Gastroesophageal sphincter (tissue), 4 donors: ENCODE measurements around the gene FREM2. TPM values are rescaled to one million over a fixed set of nuclear protein-coding genes. Genes with fewer than 3 reads are reported as not detected.

Experiments
- ATAC-seq: fragments of 150-250 bp; one replicate; pipeline ENCODE4 v1.9.1; 2016; ENCODE audit warnings: mild to moderate bottlenecking, moderate library complexity
- H3K27ac ChIP-seq, 4 donors: fragments of 200-600 bp; sonication (generic) in 3 of 4; 1 replicate in 3 of 4; 2 replicates in 1 of 4; pipeline ENCODE4 v1.5.1; 2016 to 2019
- H3K27me3 ChIP-seq: fragments of 200-600 bp; sonication (generic); one replicate; pipeline ENCODE4 v1.5.1; 2019
- H3K36me3 ChIP-seq, 2 donors: fragments of 200-600 bp; sonication (generic); one replicate each; pipeline ENCODE4 v1.5.1; 2019; ENCODE audit warnings: control low read depth in 1 of 2
- H3K4me1 ChIP-seq, 3 donors: fragments of 200-600 bp; sonication (generic); 1 replicate in 2 of 3; 2 replicates in 1 of 3; pipeline ENCODE4 v1.5.1; 2016 to 2019; ENCODE audit warnings: control low read depth in 2 of 3
- H3K4me3 ChIP-seq, 2 donors: fragments of 200-600 bp; sonication (generic); one replicate each; pipeline ENCODE4 v1.5.1; 2019; ENCODE audit warnings: mild to moderate bottlenecking in 1 of 2, moderate library complexity in 1 of 2
- H3K9me3 ChIP-seq, 3 donors: fragments of 200-600 bp; sonication (generic); one replicate each; pipeline ENCODE4 v1.5.1; 2017 to 2019; ENCODE audit warnings: control low read depth in 2 of 3
- CTCF ChIP-seq, 4 experiments: fragments of 200-600 bp in 2 of 4; fragments of 450-650 bp in 2 of 4; sonication (generic) in 1 of 4; IDR thresholded peaks; one replicate each; pipeline ENCODE4 v1.5.1; 2017 to 2019; ENCODE audit warnings: antibody characterized with exemption in 4 of 4, mild to moderate bottlenecking in 2 of 4, moderate library complexity in 2 of 4
- EP300 ChIP-seq: sonication (generic); formaldehyde crosslinking; IDR thresholded peaks from one replicate; pipeline ENCODE4 v1.6.1; 2017; ENCODE audit warnings: antibody characterized with exemption, mild to moderate bottlenecking
- POLR2A ChIP-seq, 2 donors: fragments of 450-650 bp; IDR thresholded peaks; one replicate each; pipeline ENCODE4 v1.6.1; 2017; ENCODE audit warnings: antibody characterized with exemption in 2 of 2, mild to moderate bottlenecking in 2 of 2, moderate library complexity in 1 of 2
- POLR2AphosphoS5 ChIP-seq: sonication (generic); formaldehyde crosslinking; IDR thresholded peaks from one replicate; pipeline ENCODE4 v1.6.1; 2017; ENCODE audit warnings: antibody characterized with exemption
- WGBS, 2 donors: methylation state at CpG; one replicate each; pipeline ENCODE4 v1.1.5; 2018; ENCODE audit warnings: low coverage in 1 of 2; 5-methylcytosine and 5-hydroxymethylcytosine counted together
- total RNA-seq, 4 donors: library from RNA; depleted of rRNA; stranded (reverse); fragments of >200 nt; gene quantifications; one replicate each; pipeline ENCODE4 v1.1.0, GENCODE V29; 2016

FREM2 gene
- total RNA-seq, 4 donors from 2014 or later = 0.19 to 0.40 (median 0.27) TPM; not detected in 1

GRCh38 chr13:38844581-38844980 lies 157.7 kb downstream of the FREM2 start:
- Histone ChIP-seq H3K4me1 (no peaks in the 10 kb centered on the region), H3K9me3 (no peaks in the 10 kb centered on the region), H3K27ac (no peak overlapping the region), H3K27me3 (no peaks in the 10 kb centered on the region), H3K36me3 (no peaks in the 10 kb centered on the region), H3K4me3 (no peak overlapping the region)
- TF ChIP-seq CTCF (IDR thresholded peaks at IDR 0.05) = no peak
- TF ChIP-seq POLR2A (IDR thresholded peaks at IDR 0.05) = no peak
- no peak for TF ChIP-seq POLR2AphosphoS5
- WGBS, 2 donors = 100% methylated on average over 1 of the region's 1 CpG; no CpG with 5 or more reads in 1 of the 2 donors
- ATAC-seq = no peak

- H3K4me1 ChIP-seq = no peaks in the 10 kb centered on the region
- 81 to 84% methylated on average over 5 to 7 of the region's 7 CpGs for WGBS, 2 donors
Measured at GRCh38 chr13:38848360-38848759, 161.5 kb downstream of the FREM2 start.

GRCh38 chr13:38849315-38849714 lies 162.4 kb downstream of the FREM2 start:
- no peak for ATAC-seq
- Histone ChIP-seq H3K9me3 (no peaks in the 10 kb centered on the region), H3K4me1 (no peaks in the 10 kb centered on the region), H3K36me3 (no peaks in the 10 kb centered on the region), H3K27me3 (no peaks in the 10 kb centered on the region), H3K4me3 (no peak overlapping the region), H3K27ac (no peak overlapping the region)
- no peak for TF ChIP-seq EP300
- no peak for TF ChIP-seq CTCF (IDR thresholded peaks at IDR 0.05)
- TF ChIP-seq POLR2A (IDR thresholded peaks at IDR 0.05) = no peak
- no peak for TF ChIP-seq POLR2AphosphoS5
- WGBS, 2 donors = 61 to 87% methylated on average over 3 of the region's 4 CpGs

More at GRCh38 chr13:38848360-38848759, 161.5 kb downstream of the FREM2 start:
- H3K27me3 ChIP-seq = no peaks in the 10 kb centered on the region
- no peaks in the 10 kb centered on the region for H3K9me3 ChIP-seq
- H3K36me3 ChIP-seq = no peaks in the 10 kb centered on the region
- H3K4me3 ChIP-seq = no peak overlapping the region
- TF ChIP-seq POLR2A (IDR thresholded peaks at IDR 0.05) (no peak), POLR2AphosphoS5 (no peak), CTCF (IDR thresholded peaks at IDR 0.05) (no peak), EP300 (no peak)
- H3K27ac ChIP-seq = no peak overlapping the region
- no peak for ATAC-seq

- ATAC-seq = no peak
- Histone ChIP-seq H3K36me3 (no peaks in the 10 kb centered on the region), H3K27ac (no peak overlapping the region), H3K4me1 (no peaks in the 10 kb centered on the region), H3K4me3 (no peak overlapping the region), H3K9me3 (no peaks in the 10 kb centered on the region), H3K27me3 (no peaks in the 10 kb centered on the region)
- TF ChIP-seq POLR2AphosphoS5 (no peak), EP300 (no peak), POLR2A (IDR thresholded peaks at IDR 0.05) (no peak), CTCF (IDR thresholded peaks at IDR 0.05) (no peak)
- WGBS, 2 donors = 80% methylated on average over 5 of the region's 5 CpGs; no CpG with 5 or more reads in 1 of the 2 donors
Measured at GRCh38 chr13:38850868-38851626, 164.2 kb downstream of the FREM2 start.

- ATAC-seq = no peak
- Histone ChIP-seq H3K9me3 (no peaks in the 10 kb centered on the region), H3K4me3 (no peak overlapping the region), H3K27ac (no peak overlapping the region), H3K36me3 (no peaks in the 10 kb centered on the region), H3K27me3 (no peaks in the 10 kb centered on the region), H3K4me1 (no peaks in the 10 kb centered on the region)
- TF ChIP-seq CTCF (IDR thresholded peaks at IDR 0.05) = no peak
- TF ChIP-seq POLR2A (IDR thresholded peaks at IDR 0.05) = no peak
- no peak for TF ChIP-seq POLR2AphosphoS5
- TF ChIP-seq EP300 = no peak
- 43 to 45% methylated on average over 3 of the region's 3 CpGs for WGBS, 2 donors
Measured at GRCh38 chr13:38854226-38854625, 167.3 kb downstream of the FREM2 start.
